ENCODE measurements around the gene UST.

- TF ChIP-seq POLR2A (IDR thresholded peaks at IDR 0.05) (no peak), CTCF (IDR thresholded peaks at IDR 0.05) (no peak)
Observed at GRCh38 chr6:148980234-148980633, 233.4 kb downstream of the UST start.
